ENCODE data around the gene WDR45B. TPM values are rescaled to one million over a fixed set of nuclear protein-coding genes. Genes with fewer than 3 reads are reported as not detected.
A peak's percentile ranks its signal among the peaks of the same experiment; 100 is the strongest.

The WDR45B gene
- total RNA-seq, 1 donor from 2014 or later, result 75.6 TPM

DNA sequence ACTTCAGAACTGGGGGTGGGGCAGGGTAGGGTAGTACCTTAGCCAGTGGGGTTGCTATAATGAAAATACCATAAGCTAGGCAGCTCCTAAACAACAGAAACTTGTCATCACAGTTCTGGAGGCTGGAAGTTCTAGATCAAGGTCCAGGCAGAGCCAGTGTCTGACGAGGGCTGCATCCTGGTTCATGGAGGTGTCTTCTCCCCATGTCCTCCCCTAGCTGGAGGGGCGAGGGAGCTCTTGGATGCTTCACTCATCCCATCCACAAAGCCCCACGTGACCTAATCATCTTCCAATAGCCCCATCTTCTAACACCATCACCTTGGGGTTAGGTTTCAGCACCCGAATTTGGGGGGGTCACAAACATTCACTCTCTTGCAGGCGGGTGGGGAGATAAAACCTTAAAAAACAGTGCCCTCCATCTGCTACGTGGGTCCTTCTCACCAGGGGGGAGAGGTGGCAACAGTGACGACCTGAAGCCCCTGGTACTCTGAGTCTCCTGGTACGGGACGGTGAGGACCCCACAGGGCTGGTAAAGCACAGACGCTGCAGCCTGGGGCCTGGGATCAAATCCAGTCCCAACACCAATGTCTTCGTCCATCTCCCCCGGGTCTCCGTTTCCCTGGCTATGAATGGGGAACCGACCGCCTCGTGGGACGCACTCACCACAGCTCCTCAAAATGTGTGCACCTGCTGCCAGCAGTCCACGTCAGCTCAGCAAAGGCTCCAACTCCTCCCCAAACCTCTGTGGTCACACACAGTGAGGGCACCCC, 27.4 kb upstream of the WDR45B start:
- Mint-ChIP-seq H3K27me3 (ENCODE audit: unreplicated experiment) (no peaks in the 10 kb centered on the region), H3K4me1 (ENCODE audit: unreplicated experiment) (no peaks in the 10 kb centered on the region), H3K4me3 (ENCODE audit: unreplicated experiment) (no peak overlapping the region), H3K36me3 (ENCODE audit: unreplicated experiment) (no peaks in the 10 kb centered on the region), H3K9me3 (ENCODE audit: unreplicated experiment) (no peaks in the 10 kb centered on the region), H3K27ac (ENCODE audit: unreplicated experiment) (no peak overlapping the region)
- no peak for DNase-seq (ENCODE audit: extremely low spot score, unreplicated experiment)
- TF ChIP-seq CTCF (IDR thresholded peaks at IDR 0.05), result no peak

DNA sequence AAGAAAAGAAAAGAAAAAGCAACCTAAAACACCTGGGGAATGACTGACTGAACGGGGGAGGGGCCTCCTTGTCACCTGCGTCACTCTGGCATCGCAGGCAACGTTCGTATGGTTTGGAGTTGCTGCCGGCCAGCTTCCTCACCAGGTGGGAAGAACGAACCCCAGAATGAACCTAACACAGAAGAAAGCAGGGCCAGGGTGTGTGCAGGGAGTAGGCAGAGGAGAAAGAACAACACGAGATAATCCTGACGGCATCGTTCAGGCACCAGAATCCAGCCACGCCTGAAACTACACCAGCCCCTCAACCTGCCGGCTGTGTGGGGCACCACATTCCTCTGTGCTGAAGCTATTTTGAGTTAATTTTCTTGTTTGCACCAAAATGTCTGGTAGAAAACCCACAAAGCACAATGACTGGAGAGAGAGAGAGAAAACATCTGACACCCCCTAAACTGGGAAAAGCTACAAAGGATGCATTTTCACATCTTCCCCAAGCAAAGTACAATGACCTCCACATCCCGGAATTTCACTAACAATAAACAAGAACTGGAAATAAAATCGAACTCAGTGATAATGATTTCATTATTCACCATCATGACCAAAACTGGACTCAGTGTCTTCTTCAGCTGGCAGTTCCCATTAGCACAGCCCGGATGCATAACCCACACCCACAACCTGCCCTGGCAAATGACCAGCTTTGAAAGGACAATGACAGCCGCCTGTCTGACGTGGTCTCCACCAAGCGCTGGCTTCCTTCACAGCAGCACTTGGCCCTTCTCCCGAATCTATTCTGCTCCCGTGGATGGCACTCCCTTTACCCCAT, 26.6 kb upstream of the WDR45B start:
- Mint-ChIP-seq H3K4me1 (ENCODE audit: unreplicated experiment) (no peaks in the 10 kb centered on the region), H3K4me3 (ENCODE audit: unreplicated experiment) (no peak overlapping the region), H3K27ac (ENCODE audit: unreplicated experiment) (no peak overlapping the region), H3K9me3 (ENCODE audit: unreplicated experiment) (no peaks in the 10 kb centered on the region), H3K27me3 (ENCODE audit: unreplicated experiment) (no peaks in the 10 kb centered on the region), H3K36me3 (ENCODE audit: unreplicated experiment) (no peaks in the 10 kb centered on the region)
- DNase-seq (ENCODE audit: extremely low spot score, unreplicated experiment), result no peak
- TF ChIP-seq CTCF (IDR thresholded peaks at IDR 0.05), result no peak

DNA sequence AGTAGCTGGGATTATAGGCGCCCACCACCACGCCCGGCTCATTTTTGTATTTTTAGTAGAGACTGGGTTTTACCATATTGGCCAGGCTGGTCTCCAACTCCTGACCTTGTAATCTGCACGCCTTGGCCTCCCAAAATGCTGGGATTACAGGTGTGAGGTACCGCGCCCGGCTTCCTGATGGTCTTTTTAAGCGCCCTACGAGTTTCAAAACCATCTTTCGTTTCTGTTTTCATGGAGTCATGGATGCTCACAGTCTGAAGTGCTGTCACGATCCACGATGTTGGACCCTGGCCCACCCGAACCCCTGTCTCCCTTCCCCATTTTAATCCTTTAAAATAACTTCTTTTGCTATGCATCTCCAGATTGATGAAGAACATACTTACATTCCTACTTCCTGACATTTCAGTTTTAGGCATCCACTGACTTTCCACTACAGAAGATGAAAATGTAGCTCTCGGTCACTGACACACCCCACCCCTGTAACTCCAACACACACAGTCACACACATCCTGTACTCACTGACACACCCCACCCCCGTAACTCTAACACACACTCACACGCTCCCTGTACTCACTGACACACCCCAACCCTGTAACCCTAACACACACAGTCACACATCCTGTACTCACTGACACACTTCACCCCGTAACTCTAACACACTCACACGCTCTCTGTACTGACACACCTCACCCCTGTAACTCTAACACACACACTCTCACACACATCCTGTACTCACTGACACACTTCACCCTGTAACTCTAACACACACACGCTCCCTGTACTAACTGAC, 22.6 kb upstream of the WDR45B start:
- no peak overlapping the region for H3K4me3 Mint-ChIP-seq (ENCODE audit: unreplicated experiment)
- no peak for DNase-seq (ENCODE audit: extremely low spot score, unreplicated experiment)
- no peaks in the 10 kb centered on the region for H3K27me3 Mint-ChIP-seq (ENCODE audit: unreplicated experiment)
- H3K36me3 Mint-ChIP-seq (ENCODE audit: unreplicated experiment), result peaks cover 2% of the 10 kb centered on the region
- H3K4me1 Mint-ChIP-seq (ENCODE audit: unreplicated experiment), result peaks cover 6% of the 10 kb centered on the region
- no peak overlapping the region for H3K27ac Mint-ChIP-seq (ENCODE audit: unreplicated experiment)
- H3K9me3 Mint-ChIP-seq (ENCODE audit: unreplicated experiment), result no peaks in the 10 kb centered on the region
- TF ChIP-seq CTCF (IDR thresholded peaks at IDR 0.05), result no peak

- H3K36me3 Mint-ChIP-seq (ENCODE audit: unreplicated experiment), result peaks cover 2% of the 10 kb centered on the region
- no peaks in the 10 kb centered on the region for H3K27me3 Mint-ChIP-seq (ENCODE audit: unreplicated experiment)
- no peak overlapping the region for H3K4me3 Mint-ChIP-seq (ENCODE audit: unreplicated experiment)
- TF ChIP-seq CTCF (IDR thresholded peaks at IDR 0.05), result peak; percentile 60
- no peak overlapping the region for H3K27ac Mint-ChIP-seq (ENCODE audit: unreplicated experiment)
- peaks cover 8% of the 10 kb centered on the region for H3K4me1 Mint-ChIP-seq (ENCODE audit: unreplicated experiment)
- H3K9me3 Mint-ChIP-seq (ENCODE audit: unreplicated experiment), result no peaks in the 10 kb centered on the region
- DNase-seq (ENCODE audit: extremely low spot score, unreplicated experiment), result no peak
Observed at GRCh38 chr17:82668631-82669099, 20.4 kb upstream of the WDR45B start.

Measured in osteocyte (in vitro differentiated cells).